Epithelial cell of esophagus (primary cell): Measurements from ENCODE around the gene MPP2.
A peak's percentile ranks its signal among the peaks of the same experiment; 100 is the strongest.

ENCODE experiments used
- DNase-seq: peaks from one replicate; pipeline ENCODE4 v3.0.0; 2010; ENCODE audit warnings: low read depth
- H3K4me3 ChIP-seq: 2 replicates; pipeline ENCODE4 v1.5.1; 2011; ENCODE audit warnings: mild to moderate bottlenecking, low read length, control low read depth
- CTCF ChIP-seq: IDR thresholded peaks from 2 replicates; pipeline ENCODE4 v1.5.1; 2011; ENCODE audit warnings: low read depth, mild to moderate bottlenecking, low read length, control low read depth, inconsistent platforms; ENCODE audit not compliant: insufficient read depth; ENCODE audit errors: missing control alignments

The MPP2 gene

GRCh38 chr17:43890240-43890639 lies 17.1 kb downstream of the MPP2 start:
- DNase-seq, result no peak
- H3K4me3 ChIP-seq, result no peak overlapping the region
- TF ChIP-seq CTCF, result no peak

- H3K4me3 ChIP-seq, result no peak overlapping the region
- TF ChIP-seq CTCF, result no peak
- no peak for DNase-seq
Observed at GRCh38 chr17:43888548-43888947, 18.8 kb downstream of the MPP2 start.

- no peak for TF ChIP-seq CTCF
- no peak overlapping the region for H3K4me3 ChIP-seq
- no peak for DNase-seq
Observed at GRCh38 chr17:43882761-43883415, 24.4 kb downstream of the MPP2 start.

GRCh38 chr17:43881758-43882505 lies 25.4 kb downstream of the MPP2 start:
- no peak overlapping the region for H3K4me3 ChIP-seq
- no peak for TF ChIP-seq CTCF
- DNase-seq, result no peak

- DNase-seq, result no peak
- no peak overlapping the region for H3K4me3 ChIP-seq
- no peak for TF ChIP-seq CTCF
Observed at GRCh38 chr17:43881181-43881580, 26.2 kb downstream of the MPP2 start.

- DNase-seq, result peak; percentile 51
- TF ChIP-seq CTCF, result peak; percentile 82
- no peak overlapping the region for H3K4me3 ChIP-seq
Observed at GRCh38 chr17:43880420-43880991, 26.8 kb downstream of the MPP2 start.
